ENCODE results near the gene CYP2C19.
"Not testable (repeated sequence)": the region's sequence is repeated elsewhere in the genome, so short reads cannot be mapped to it uniquely, and the experiment has no call there.

DNA sequence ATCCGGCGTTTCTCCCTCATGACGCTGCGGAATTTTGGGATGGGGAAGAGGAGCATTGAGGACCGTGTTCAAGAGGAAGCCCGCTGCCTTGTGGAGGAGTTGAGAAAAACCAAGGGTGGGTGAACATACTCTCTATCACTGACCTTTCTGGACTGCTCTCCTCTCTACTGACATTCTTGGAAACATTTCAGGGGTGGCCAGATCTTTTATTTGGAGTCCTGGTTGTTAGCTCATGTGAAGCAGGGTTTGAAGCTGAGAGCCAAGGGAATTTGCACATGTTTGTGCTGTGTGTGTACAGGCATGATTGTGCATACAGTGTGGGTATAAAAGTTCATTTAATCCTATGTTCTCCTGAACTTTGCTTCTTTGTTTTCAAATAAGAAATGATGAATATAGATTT lies 12.9 kb downstream of the CYP2C19 start:
- TF ChIP-seq, protein P1, sequence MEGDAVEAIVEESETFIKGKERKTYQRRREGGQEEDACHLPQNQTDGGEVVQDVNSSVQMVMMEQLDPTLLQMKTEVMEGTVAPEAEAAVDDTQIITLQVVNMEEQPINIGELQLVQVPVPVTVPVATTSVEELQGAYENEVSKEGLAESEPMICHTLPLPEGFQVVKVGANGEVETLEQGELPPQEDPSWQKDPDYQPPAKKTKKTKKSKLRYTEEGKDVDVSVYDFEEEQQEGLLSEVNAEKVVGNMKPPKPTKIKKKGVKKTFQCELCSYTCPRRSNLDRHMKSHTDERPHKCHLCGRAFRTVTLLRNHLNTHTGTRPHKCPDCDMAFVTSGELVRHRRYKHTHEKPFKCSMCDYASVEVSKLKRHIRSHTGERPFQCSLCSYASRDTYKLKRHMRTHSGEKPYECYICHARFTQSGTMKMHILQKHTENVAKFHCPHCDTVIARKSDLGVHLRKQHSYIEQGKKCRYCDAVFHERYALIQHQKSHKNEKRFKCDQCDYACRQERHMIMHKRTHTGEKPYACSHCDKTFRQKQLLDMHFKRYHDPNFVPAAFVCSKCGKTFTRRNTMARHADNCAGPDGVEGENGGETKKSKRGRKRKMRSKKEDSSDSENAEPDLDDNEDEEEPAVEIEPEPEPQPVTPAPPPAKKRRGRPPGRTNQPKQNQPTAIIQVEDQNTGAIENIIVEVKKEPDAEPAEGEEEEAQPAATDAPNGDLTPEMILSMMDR (IDR thresholded peaks at IDR 0.05) = not testable (repeated sequence)
- TF ChIP-seq POLR2A (IDR thresholded peaks at IDR 0.05) = not testable (repeated sequence)

All from adrenal gland (tissue), 5 donors.